Endodermal cell (in vitro differentiated cells): ENCODE measurements around the gene CNOT11. TPM values are rescaled to one million over a fixed set of nuclear protein-coding genes. Genes with fewer than 3 reads are reported as not detected.
"Not testable (repeated sequence)": the region's sequence is repeated elsewhere in the genome, so short reads cannot be mapped to it uniquely, and the experiment has no call there.

Experiments
- DNase-seq: peaks from one replicate; pipeline ENCODE4 v3.0.0-alpha.2; 2017
- H3K27ac ChIP-seq: 2 replicates; pipeline ENCODE4 v1.5.1; 2013; ENCODE audit warnings: mild to moderate bottlenecking, low read depth, low read length, moderate library complexity
- H3K27me3 ChIP-seq: 2 replicates; pipeline ENCODE4 v1.6.1; 2013; ENCODE audit warnings: mild to moderate bottlenecking, low read length, moderate library complexity; ENCODE audit not compliant: insufficient read depth, control insufficient read depth, poor library complexity, severe bottlenecking
- H3K36me3 ChIP-seq: 2 replicates; pipeline ENCODE4 v1.7.0; 2013; ENCODE audit warnings: mild to moderate bottlenecking, low read length, moderate library complexity; ENCODE audit not compliant: control insufficient read depth, insufficient read depth
- H3K4me1 ChIP-seq: one replicate; pipeline ENCODE4 v1.7.0; 2013; ENCODE audit warnings: low read length; ENCODE audit not compliant: control insufficient read depth, insufficient read depth
- H3K4me3 ChIP-seq: 2 replicates; pipeline ENCODE4 v1.5.1; 2013; ENCODE audit warnings: mild to moderate bottlenecking, low read length, moderate library complexity
- H3K9ac ChIP-seq: 2 replicates; pipeline ENCODE4 v1.6.1; 2013; ENCODE audit warnings: mild to moderate bottlenecking, low read length, moderate library complexity; ENCODE audit not compliant: poor library complexity, severe bottlenecking; ENCODE audit errors: extremely low read depth
- H3K9me3 ChIP-seq: 2 replicates; pipeline ENCODE4 v1.6.1; 2013; ENCODE audit warnings: mild to moderate bottlenecking, low read length, moderate library complexity; ENCODE audit not compliant: control insufficient read depth
- H3K27ac Mint-ChIP-seq: 2 replicates; pipeline ENCODE4 v1.8.0; 2020; ENCODE audit warnings: mixed read lengths
- H3K27me3 Mint-ChIP-seq: 2 replicates; pipeline ENCODE4 v1.8.0; 2021; ENCODE audit warnings: mild to moderate bottlenecking, mixed read lengths; ENCODE audit not compliant: insufficient read depth
- H3K36me3 Mint-ChIP-seq: 2 replicates; pipeline ENCODE4 v1.8.0; 2020; ENCODE audit warnings: low read depth, mixed read lengths
- H3K4me1 Mint-ChIP-seq: 2 replicates; pipeline ENCODE4 v1.8.0; 2020; ENCODE audit warnings: mixed read lengths
- H3K4me3 Mint-ChIP-seq: 2 replicates; pipeline ENCODE4 v1.8.0; 2020; ENCODE audit warnings: mild to moderate bottlenecking, moderate library complexity, mixed read lengths
- H3K9me3 Mint-ChIP-seq: 2 replicates; pipeline ENCODE4 v1.8.0; 2020; ENCODE audit warnings: mild to moderate bottlenecking, mixed read lengths
- WGBS, 2 experiments: methylation state at CpG; one replicate each; pipeline versions ENCODE4 v1.1.5 to v1.1.7; 2013; ENCODE audit warnings: missing lambda C conversion rate in 2 of 2, mixed read lengths in 1 of 2; ENCODE audit not compliant: insufficient coverage in 1 of 2, insufficient read length in 1 of 2; 5-methylcytosine and 5-hydroxymethylcytosine counted together
- total RNA-seq, 2 donors: library from RNA; stranded (reverse); fragmentation: NEBNext Ultra II Directional in 1 of 2; extraction: Animal tissue kit (Norgen Biotek cat#: 25700) in 1 of 2; gene quantifications; 2 replicates in 1 of 2; 3 replicates in 1 of 2; pipeline ENCODE4 v1.2.1, GENCODE V29; 2021
- TF ChIP-seq, protein P1 (sequence below): fragments of 200-600 bp; sonication (generic); conservative IDR thresholded peaks from 2 replicates; pipeline ENCODE4 v1.5.0; 2021; ENCODE audit warnings: antibody characterized with exemption, mild to moderate bottlenecking

The CNOT11 gene
- total RNA-seq, 2 donors from 2014 or later: 46.1 to 49.3 TPM

DNA sequence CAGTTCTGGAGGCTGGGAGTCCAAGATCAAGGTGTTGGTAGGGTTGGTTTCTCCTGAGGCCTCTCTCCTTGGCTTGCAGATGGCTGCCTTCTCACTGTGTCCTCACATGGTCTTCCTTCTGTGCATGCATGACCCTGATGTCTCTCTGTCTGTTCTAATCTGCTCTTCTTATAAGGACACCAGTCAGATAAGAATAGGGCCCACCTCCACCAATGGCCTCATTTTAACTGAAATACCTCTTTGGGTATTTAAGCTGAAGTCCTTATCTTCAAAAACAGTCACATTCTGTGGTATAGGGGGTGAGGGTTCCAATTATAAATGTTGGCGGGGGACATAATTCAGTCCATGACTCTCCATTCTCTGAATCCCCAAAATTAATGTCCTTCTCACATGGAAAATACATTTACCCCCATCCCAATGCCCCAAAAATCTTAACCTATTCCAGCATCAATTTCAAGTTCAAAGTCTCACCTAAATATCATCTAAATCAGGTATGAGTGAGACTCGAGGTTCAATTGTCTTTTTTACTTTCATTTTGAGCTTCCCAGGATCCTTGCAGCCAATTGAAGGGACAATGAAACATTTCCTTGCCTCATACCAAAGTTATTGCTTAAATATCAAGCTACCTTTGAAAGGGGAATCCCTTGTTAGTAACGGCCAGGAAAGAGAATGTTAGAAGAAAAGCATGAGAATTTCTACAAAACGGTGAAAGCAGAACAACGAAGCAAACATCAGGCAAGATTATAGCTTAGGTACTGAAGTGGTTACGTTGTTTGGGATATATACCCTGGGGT is 20.6 kb upstream of the CNOT11 start:
- Mint-ChIP-seq H3K36me3 (no peaks in the 10 kb centered on the region), H3K27me3 (no peaks in the 10 kb centered on the region), H3K27ac (no peak overlapping the region), H3K9me3 (peaks cover 37% of the 10 kb centered on the region), H3K4me1 (no peaks in the 10 kb centered on the region), H3K4me3 (no peak overlapping the region)
- Histone ChIP-seq H3K4me1 (no peaks in the 10 kb centered on the region), H3K27me3 (no peaks in the 10 kb centered on the region), H3K27ac (no peak overlapping the region), H3K4me3 (no peak overlapping the region), H3K9me3 (peaks cover 22% of the 10 kb centered on the region), H3K9ac (no peak overlapping the region), H3K36me3 (no peaks in the 10 kb centered on the region)
- TF ChIP-seq, protein P1, sequence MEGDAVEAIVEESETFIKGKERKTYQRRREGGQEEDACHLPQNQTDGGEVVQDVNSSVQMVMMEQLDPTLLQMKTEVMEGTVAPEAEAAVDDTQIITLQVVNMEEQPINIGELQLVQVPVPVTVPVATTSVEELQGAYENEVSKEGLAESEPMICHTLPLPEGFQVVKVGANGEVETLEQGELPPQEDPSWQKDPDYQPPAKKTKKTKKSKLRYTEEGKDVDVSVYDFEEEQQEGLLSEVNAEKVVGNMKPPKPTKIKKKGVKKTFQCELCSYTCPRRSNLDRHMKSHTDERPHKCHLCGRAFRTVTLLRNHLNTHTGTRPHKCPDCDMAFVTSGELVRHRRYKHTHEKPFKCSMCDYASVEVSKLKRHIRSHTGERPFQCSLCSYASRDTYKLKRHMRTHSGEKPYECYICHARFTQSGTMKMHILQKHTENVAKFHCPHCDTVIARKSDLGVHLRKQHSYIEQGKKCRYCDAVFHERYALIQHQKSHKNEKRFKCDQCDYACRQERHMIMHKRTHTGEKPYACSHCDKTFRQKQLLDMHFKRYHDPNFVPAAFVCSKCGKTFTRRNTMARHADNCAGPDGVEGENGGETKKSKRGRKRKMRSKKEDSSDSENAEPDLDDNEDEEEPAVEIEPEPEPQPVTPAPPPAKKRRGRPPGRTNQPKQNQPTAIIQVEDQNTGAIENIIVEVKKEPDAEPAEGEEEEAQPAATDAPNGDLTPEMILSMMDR: no peak
- WGBS, 2 experiments: 93 to 100% methylated on average over 4 to 6 of the region's 6 CpGs
- DNase-seq: no peak

DNA sequence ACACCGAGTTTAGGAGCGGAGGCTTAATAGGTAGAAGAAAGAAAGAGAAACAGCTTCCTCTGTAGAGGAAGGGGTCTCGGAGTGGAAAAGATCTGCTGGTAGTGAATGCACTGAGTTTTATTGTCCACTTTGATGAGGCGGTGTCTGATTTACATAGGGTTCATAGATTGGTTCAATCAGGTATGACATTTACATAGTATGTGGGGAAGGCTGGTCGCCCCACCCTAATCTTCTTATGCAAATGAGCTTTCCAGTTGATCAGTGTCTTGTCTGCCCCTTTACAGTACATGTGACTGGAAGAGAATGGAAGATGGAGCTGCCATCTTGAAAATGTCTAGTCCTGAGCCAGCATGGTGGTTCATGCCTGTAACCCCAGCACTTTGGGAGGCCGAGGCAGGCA is 19.9 kb upstream of the CNOT11 start:
- Histone ChIP-seq H3K4me1 (no peaks in the 10 kb centered on the region), H3K27ac (no peak overlapping the region), H3K9ac (no peak overlapping the region), H3K36me3 (no peaks in the 10 kb centered on the region), H3K4me3 (no peak overlapping the region), H3K9me3 (peaks cover 22% of the 10 kb centered on the region), H3K27me3 (no peaks in the 10 kb centered on the region)
- 87 to 92% methylated on average over 6 of the region's 6 CpGs for WGBS, 2 experiments
- Mint-ChIP-seq H3K4me3 (no peak overlapping the region), H3K27me3 (no peaks in the 10 kb centered on the region), H3K9me3 (peaks cover 40% of the 10 kb centered on the region), H3K4me1 (no peaks in the 10 kb centered on the region), H3K27ac (no peak overlapping the region), H3K36me3 (no peaks in the 10 kb centered on the region)
- TF ChIP-seq, protein P1: no peak
- no peak for DNase-seq

DNA sequence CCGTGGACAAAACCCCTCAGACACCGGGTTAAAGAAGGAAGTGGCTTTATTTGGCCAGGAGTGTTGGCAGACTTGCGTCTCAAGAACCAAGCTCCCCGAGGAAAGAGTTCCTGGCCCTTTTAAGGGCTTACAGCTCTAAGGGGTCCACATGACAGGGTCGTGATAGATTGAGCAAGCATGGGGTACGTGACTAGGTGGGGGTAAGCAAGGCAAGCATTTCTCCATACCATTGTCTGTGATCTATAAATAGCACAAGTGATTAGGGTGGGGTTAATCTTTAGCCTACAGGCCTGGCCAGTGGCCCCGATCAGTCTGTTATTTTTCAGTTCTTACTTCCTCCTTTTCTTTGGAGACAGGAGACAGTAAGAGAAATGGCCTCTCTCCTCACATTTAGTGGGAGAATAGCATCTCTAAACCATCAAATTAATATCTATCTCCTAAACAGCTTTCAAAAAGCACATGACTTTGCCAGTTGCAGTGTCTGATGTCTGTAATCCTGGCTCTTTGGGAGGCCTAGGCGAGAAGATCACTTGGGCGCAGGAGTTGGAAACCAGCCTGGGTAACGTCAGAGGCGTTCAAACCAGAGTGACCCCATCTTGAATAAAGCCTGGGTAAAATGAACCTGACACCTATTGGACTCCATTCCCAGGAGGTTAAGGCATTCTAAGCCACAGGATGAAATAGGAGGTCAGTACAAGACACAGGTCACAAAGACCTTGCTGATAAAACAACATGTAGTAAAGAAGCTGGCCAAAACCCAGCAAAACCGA is 18.3 kb upstream of the CNOT11 start:
- H3K9ac ChIP-seq: no peak overlapping the region
- no peak overlapping the region for H3K27ac Mint-ChIP-seq
- H3K4me3 ChIP-seq: no peak overlapping the region
- no peaks in the 10 kb centered on the region for H3K27me3 ChIP-seq
- H3K27me3 Mint-ChIP-seq: no peaks in the 10 kb centered on the region
- H3K4me3 Mint-ChIP-seq: no peak overlapping the region
- 85 to 90% methylated on average over 7 to 12 of the region's 12 CpGs for WGBS, 2 experiments
- H3K9me3 ChIP-seq: peaks cover 22% of the 10 kb centered on the region
- TF ChIP-seq, protein P1: no peak
- H3K9me3 Mint-ChIP-seq: peaks cover 51% of the 10 kb centered on the region
- H3K27ac ChIP-seq: no peak overlapping the region
- H3K36me3 ChIP-seq: no peaks in the 10 kb centered on the region
- no peak for DNase-seq
- H3K4me1 Mint-ChIP-seq: peaks cover 5% of the 10 kb centered on the region
- H3K36me3 Mint-ChIP-seq: no peaks in the 10 kb centered on the region
- H3K4me1 ChIP-seq: no peaks in the 10 kb centered on the region

DNA sequence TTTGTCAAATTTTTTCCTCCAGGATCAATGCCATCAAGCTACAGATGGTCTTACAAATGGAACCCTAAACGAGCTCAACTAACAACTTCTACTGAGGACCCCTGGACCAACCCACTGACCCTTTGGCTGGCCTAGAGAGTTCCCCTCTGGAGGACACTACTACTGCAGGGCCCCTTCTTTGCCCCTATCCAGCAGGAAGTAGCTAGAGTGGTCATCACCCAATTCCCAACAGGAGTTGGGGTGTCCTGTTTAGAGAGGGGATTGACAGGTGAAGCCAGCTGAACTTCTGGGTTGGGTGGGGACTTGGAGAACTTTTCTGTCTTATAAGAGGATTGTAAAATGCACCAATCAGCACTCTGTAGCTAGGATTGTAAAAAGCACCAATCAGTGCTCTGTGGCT is 16.7 kb upstream of the CNOT11 start:
- 70 to 100% methylated on average over 1 of the region's 1 CpG for WGBS, 2 experiments
- H3K36me3 Mint-ChIP-seq, H3K4me3 Mint-ChIP-seq, H3K9ac ChIP-seq, H3K36me3 ChIP-seq, H3K4me1 ChIP-seq, H3K27ac ChIP-seq, H3K4me3 ChIP-seq, H3K27me3 ChIP-seq, H3K27me3 Mint-ChIP-seq, DNase-seq, H3K27ac Mint-ChIP-seq: not testable (repeated sequence)
- peaks cover 17% of the 10 kb centered on the region for H3K4me1 Mint-ChIP-seq
- H3K9me3 Mint-ChIP-seq: peaks cover 52% of the 10 kb centered on the region
- H3K9me3 ChIP-seq: peaks cover 22% of the 10 kb centered on the region

DNA sequence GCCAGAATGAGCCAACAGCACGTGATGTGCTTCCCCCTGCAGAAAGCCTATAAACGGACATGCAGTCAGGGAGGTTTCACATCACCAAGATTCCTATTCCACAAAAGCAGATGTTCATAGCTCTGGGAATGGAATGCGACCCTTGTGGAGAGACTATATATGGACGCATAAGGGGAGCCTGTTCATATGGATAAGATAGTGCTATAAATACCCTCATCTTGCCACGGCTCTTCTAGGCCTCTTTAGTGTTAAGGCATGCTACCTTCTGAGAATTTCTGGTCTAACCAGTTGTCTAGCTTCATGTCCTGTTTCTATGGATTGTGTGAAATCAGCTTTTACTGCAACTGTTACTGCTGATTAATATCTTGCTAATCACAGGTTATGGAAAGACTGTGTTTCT is 14.7 kb upstream of the CNOT11 start:
- peaks cover 22% of the 10 kb centered on the region for H3K9me3 ChIP-seq
- WGBS, 2 experiments: 93 to 94% methylated on average over 3 to 5 of the region's 5 CpGs
- not testable (repeated sequence) for DNase-seq, H3K4me3 ChIP-seq, H3K9ac ChIP-seq, H3K4me3 Mint-ChIP-seq, H3K27ac ChIP-seq, H3K36me3 Mint-ChIP-seq, H3K36me3 ChIP-seq, H3K27me3 Mint-ChIP-seq, H3K27me3 ChIP-seq, H3K27ac Mint-ChIP-seq, H3K4me1 ChIP-seq
- peaks cover 22% of the 10 kb centered on the region for H3K4me1 Mint-ChIP-seq
- peaks cover 51% of the 10 kb centered on the region for H3K9me3 Mint-ChIP-seq
